ENCODE measurements around the gene KRTAP12-1.

The KRTAP12-1 gene

DNA sequence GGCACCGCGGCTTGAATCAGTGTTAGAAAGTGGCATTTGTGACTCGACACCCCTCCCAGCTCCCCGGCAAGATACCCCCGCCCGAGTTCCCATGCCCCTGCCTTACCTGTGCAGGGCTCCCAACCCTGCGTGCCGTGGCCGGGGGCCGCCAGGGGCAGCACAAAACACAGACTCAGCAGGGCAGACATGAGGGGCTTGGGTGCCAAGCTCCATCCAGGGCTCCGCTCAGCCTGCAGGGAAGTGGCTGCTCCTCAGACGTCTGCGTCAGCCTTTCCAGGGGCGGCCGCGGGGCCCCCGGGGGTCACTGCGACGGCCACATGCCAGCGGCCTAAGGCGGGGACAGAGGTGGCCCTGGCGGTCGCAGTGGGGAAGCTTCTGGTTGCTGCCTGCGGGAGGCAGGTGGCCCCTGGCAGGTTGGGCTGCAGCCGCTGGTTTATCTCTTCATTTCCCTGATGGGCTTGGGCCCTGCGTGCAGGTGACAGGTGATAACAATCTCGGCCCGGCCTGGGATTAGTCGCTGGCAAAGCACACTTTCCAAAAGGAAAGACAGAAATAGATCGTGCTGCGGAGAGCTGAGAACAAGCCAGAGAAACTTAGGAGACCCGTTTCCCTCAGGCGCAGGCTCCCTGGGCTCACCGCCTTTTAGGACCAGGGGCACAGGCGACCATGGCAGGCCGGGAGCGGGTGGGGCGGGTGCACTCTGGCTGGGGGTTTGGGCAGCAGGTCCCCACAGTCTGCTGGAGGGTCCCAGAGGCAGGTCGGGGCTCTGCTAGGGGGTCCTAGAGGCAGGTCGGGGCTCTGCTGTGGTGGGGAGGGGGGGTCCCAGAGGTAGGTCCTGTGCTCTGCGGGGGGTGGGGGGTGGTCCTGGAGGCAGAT lies 29.6 kb upstream of the KRTAP12-1 start, which contains the start of gene TSPEAR:
Gene TSPEAR, minus strand, starts transcription at position 246 of the 876 bp plus-strand sequence. Its CDS starts 58 bp downstream, at position 188.
- in situ Hi-C loops (cut with HindIII; ENCODE audit: low sequenced_read_pairs) = loop anchor here (5.0 kb wide), 1 partner anchor 64 kb away; the partner anchor contains the start of gene KRTAP10-11

DNA sequence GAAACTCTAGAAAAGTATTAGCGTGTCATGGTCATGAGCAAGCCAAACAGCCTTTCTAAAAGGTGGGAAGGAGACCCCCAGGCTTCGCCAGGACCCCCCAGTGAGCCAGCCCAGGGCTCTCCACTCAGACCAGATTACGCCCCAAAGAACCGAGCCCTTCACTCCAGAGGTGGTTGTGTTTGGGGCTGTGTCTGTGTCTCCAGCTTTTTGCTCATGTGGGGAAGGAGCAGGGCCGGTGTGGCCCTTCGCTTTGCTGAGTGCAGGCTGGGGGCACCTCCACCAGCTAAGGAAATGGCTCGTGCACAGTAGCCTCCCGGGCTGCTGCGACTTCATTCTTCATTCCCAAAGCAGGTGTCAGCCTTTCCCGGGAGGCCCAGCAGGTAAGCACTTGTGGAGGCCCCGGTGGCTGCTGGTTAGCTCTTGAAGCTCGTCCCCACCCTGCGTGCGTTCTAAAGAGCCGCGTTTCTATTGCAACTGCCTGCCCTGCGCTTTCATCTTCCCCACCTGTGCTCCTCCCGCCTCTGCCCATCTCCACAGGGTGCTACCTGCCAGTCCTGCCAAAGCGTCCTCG lies 28.9 kb upstream of the KRTAP12-1 start:
- in situ Hi-C loops (cut with HindIII; ENCODE audit: low sequenced_read_pairs) = loop anchor here (5.0 kb wide), 1 partner anchor 64 kb away; the partner anchor contains the start of gene KRTAP10-11

DNA sequence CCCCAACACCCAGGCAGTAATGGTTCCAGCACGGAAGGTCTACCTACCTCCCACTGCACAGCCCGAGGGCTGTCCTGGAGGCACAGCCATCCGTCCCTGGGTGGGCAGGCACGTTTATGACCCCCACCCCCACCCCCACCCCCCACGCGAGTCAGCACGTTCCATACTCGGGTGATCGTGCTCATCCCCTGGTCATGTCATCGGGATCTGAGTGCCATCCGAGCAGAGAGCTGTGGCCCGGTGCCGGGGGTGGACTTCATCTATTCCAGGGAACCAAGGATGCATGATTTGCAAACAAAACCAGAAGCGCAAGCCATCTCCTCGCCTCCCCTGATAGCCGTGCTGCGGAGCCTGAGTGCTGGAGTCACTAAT lies 28.3 kb upstream of the KRTAP12-1 start:
- in situ Hi-C loops (cut with HindIII; ENCODE audit: low sequenced_read_pairs) = loop anchor here (5.0 kb wide), 1 partner anchor 63 kb away; the partner anchor contains the start of gene KRTAP10-11

DNA sequence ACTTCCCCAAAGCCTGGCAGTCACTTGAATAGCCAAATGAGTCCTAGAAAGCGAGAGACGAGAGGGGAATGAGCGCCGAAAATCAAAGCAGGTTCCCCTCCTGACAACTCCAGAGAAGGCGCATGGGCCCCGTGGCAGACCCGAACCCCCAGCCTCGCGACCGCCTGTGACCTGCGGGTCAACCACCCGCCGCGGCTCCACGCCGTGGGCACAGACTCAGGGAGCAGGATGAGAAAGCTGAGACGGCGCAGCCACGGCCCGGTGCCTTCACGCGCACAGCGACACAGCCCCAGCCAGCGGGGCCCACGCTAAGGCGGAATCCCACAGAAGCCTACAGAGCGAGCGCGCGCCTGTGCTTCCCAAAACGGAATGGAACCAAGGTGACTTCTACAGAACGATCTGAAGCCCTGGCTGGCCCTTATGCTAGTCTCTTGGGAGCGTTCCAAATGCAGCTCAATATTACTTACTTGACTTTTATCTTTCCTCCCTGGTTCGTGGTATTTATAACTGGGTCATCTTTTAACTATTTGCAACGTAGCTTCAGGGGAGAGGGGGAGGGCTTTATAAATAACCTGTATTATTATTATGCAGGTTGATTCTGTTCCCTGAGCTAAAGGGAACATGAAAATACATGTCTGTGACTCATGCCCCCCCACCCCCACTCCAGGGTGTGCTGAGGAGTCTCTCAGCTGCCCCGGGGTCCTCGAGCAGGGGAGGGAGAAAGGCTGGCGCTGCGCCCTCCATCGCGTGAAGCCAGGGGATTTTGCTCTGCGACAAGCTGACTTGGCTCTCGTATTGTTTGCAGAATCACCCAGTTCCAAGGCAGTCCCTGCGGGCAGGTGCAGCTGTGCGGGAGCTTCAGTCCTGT lies 27.7 kb upstream of the KRTAP12-1 start:
- in situ Hi-C loops (cut with HindIII; ENCODE audit: low sequenced_read_pairs) = loop anchor here (5.0 kb wide), 1 partner anchor 62 kb away; the partner anchor contains the start of gene KRTAP10-11

- in situ Hi-C loops (cut with HindIII; ENCODE audit: low sequenced_read_pairs) = no loop called here
Observed at GRCh38 chr21:44708866-44709425, 27.0 kb upstream of the KRTAP12-1 start.

- in situ Hi-C loops (cut with HindIII; ENCODE audit: low sequenced_read_pairs) = no loop called here
Observed at GRCh38 chr21:44708213-44708865, 26.4 kb upstream of the KRTAP12-1 start.

DNA sequence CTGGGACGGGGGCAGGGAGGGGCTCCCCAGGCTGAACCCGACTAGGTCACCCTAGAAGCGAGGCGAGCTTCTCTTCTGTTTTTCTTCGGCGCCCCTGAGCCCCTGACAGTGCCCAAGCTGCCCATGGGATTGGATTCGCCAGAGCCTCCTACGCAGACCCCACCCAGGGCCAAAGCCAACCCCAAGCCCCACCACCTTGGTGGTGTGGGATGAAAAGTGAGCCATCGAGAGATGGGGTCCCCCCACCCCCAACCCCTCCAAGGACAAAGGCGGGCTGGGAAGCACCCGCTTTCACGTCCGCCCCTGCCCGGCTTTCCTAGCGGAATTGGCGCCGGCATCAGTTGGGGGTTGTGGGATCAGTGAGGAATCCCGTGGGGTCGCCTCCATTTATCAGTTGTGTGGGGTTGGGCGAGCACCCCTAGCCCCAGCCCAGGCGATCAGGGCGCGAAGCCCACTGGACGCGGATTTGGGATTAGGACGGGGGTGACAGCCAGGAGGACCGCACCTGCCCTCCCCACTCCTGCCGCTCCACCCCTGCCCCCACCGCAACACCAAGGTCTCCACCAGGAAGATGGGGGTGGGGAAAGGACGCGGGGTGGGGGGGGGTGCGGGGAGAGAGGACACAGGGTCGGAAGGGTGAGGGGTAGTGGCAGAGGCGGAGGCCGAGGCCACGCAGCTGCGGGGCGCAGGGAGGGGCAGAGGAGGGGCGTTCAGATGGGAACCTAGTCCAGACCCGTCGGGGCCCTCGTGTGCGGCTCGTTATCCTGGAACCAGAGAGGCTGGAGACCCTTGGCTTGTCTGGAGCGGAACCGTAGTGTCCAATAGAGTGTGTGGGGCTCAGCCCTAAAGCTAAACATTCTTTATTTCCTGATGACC lies 25.0 kb upstream of the KRTAP12-1 start:
- in situ Hi-C loops (cut with HindIII; ENCODE audit: low sequenced_read_pairs) = no loop called here

GRCh38 chr21:44706026-44706705 lies 24.2 kb upstream of the KRTAP12-1 start:
- in situ Hi-C loops (cut with HindIII; ENCODE audit: low sequenced_read_pairs) = no loop called here

GRCh38 chr21:44704636-44705001 lies 22.7 kb upstream of the KRTAP12-1 start:
- in situ Hi-C loops (cut with HindIII; ENCODE audit: low sequenced_read_pairs) = no loop called here

GRCh38 chr21:44703731-44704635 lies 22.0 kb upstream of the KRTAP12-1 start:
- in situ Hi-C loops (cut with HindIII; ENCODE audit: low sequenced_read_pairs) = no loop called here

DNA sequence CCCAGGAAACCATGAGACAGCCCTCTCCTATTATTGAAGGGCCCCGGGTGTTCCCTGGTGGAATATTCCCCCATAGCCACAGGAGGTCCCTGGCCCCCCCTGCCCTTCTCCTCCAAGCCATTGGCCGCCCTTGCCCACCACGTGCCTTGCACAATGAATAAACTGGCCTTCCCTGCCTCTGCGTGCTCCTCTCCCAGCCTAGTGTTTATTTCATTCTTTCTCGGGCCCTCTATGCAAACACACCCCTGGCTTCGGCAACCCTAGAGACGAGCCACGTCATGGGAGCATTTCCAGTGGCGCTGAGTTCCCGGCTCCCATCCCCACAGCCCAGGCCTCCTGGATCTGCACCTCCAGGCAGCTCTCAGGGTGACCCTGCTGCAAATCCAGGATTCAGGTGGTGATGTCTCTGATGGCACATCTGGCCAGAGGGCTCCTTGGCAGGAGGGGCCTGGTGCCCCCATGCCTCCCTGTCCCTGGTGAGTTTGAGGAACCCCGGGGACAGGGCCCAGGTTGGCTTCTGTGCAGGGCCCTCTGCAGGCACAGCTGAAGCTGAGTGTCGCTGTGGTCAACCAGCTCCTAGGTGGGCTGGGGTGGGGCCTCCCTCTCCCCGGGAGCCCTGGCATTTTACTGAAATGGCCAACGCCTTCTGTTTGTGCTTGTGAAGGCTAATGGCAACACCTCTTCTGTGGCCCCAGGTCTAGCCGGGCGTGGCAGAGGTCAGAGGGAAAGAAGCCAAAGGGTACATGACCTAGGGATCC lies 21.2 kb upstream of the KRTAP12-1 start:
- in situ Hi-C loops (cut with HindIII; ENCODE audit: low sequenced_read_pairs) = no loop called here

GRCh38 chr21:44702111-44702972 lies 20.4 kb upstream of the KRTAP12-1 start:
- in situ Hi-C loops (cut with HindIII; ENCODE audit: low sequenced_read_pairs) = no loop called here

DNA sequence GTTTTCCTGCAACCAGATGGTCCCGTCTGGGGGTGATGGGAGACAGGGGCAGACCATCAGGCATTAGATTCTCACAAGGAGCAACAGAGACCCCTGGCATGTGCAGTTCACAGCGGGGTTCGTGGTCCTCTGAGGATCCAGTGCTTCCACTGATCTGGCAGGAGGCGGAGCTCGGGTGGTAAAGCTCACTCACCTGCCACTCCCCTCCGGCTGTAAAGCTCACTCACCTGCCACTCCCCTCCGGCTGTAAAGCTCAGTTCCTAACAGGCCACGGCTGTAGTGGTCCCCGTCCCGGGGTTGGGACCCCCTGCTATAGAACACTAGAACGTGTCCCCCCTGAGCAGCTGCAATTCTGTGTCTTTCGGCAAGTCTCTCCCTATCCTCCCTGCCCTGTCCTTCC lies 19.6 kb upstream of the KRTAP12-1 start:
- in situ Hi-C loops (cut with HindIII; ENCODE audit: low sequenced_read_pairs) = no loop called here

DNA sequence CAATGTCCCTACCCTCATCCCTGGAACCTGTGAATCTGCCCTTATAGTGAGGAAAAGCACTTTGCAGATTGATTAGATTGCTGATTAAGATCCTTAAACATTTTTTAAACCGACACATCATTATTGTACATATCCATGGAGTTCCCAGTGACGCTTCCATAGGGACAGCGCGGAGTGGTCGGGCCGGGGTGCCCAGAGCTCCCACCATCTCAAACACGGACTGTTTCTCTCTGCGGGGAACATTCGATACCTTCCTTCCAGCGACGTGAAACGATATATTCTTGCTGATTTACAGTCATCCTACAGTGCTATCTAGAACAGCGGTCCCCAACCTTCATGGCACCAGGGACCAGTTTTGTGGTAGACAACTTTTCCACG lies 19.0 kb upstream of the KRTAP12-1 start:
- in situ Hi-C loops (cut with HindIII; ENCODE audit: low sequenced_read_pairs) = no loop called here

- in situ Hi-C loops (cut with HindIII; ENCODE audit: low sequenced_read_pairs) = no loop called here
Observed at GRCh38 chr21:44700101-44701022, 18.4 kb upstream of the KRTAP12-1 start.

Data from endothelial cell of hepatic sinusoid (primary cell).